ENCODE measurements around the gene FAM184A. TPM values are rescaled to one million over a fixed set of nuclear protein-coding genes. Genes with fewer than 3 reads are reported as not detected.

The FAM184A gene
- total RNA-seq, 4 donors from 2014 or later = 0.30 to 3.8 (median 1.1) TPM

GRCh38 chr6:119065955-119066354, 12.5 kb downstream of the FAM184A start:
- intact Hi-C loops (cut with DNase I) = no loop called here
- no peak for DNase-seq
- H3K9me3 ChIP-seq = no peaks in the 10 kb centered on the region
- no peak overlapping the region for H3K27ac ChIP-seq
- TF ChIP-seq POLR2A (IDR thresholded peaks at IDR 0.05) (no peak), CTCF (IDR thresholded peaks at IDR 0.05) (no peak)
- no peaks in the 10 kb centered on the region for H3K36me3 ChIP-seq
- H3K4me3 ChIP-seq = no peak overlapping the region
- H3K27me3 ChIP-seq = no peaks in the 10 kb centered on the region
- no peaks in the 10 kb centered on the region for H3K4me1 ChIP-seq
- 63 to 100% methylated on average over 2 of the region's 2 CpGs for WGBS, 2 donors

- H3K27ac ChIP-seq = no peak overlapping the region
- H3K9me3 ChIP-seq = no peaks in the 10 kb centered on the region
- TF ChIP-seq POLR2A (IDR thresholded peaks at IDR 0.05) (no peak), CTCF (IDR thresholded peaks at IDR 0.05) (no peak)
- H3K4me1 ChIP-seq = peaks cover 0 to under 1% (median 0%) of the 10 kb centered on the region in 3 donors
- H3K27me3 ChIP-seq = no peaks in the 10 kb centered on the region
- no peaks in the 10 kb centered on the region for H3K36me3 ChIP-seq
- 69 to 76% methylated on average over 5 of the region's 5 CpGs for WGBS, 2 donors
- intact Hi-C loops (cut with DNase I) = no loop called here
- H3K4me3 ChIP-seq = no peak overlapping the region
- DNase-seq = no peak
Measured at GRCh38 chr6:119065382-119065781, 13.1 kb downstream of the FAM184A start.

- Histone ChIP-seq H3K27ac (no peak overlapping the region), H3K4me3 (no peak overlapping the region), H3K27me3 (no peaks in the 10 kb centered on the region), H3K4me1 (peaks cover 0 to 5% (median 0%) of the 10 kb centered on the region in 3 donors), H3K36me3 (no peaks in the 10 kb centered on the region), H3K9me3 (no peaks in the 10 kb centered on the region)
- DNase-seq = no peak
- WGBS, 2 donors = 85 to 89% methylated on average over 5 of the region's 5 CpGs
- TF ChIP-seq POLR2A (IDR thresholded peaks at IDR 0.05) (no peak), CTCF (IDR thresholded peaks at IDR 0.05) (no peak)
- intact Hi-C loops (cut with DNase I) = no loop called here
Measured at GRCh38 chr6:119063491-119063890, 15.0 kb downstream of the FAM184A start.

GRCh38 chr6:119061215-119061614, 17.2 kb downstream of the FAM184A start:
- WGBS, 2 donors = 93 to 95% methylated on average over 3 of the region's 3 CpGs
- no peak overlapping the region for H3K27ac ChIP-seq
- no peaks in the 10 kb centered on the region for H3K36me3 ChIP-seq
- no peaks in the 10 kb centered on the region for H3K27me3 ChIP-seq
- DNase-seq = no peak
- intact Hi-C loops (cut with DNase I) = no loop called here
- no peaks in the 10 kb centered on the region for H3K9me3 ChIP-seq
- no peak overlapping the region for H3K4me3 ChIP-seq
- peaks cover 0 to 5% (median 0%) of the 10 kb centered on the region in 3 donors for H3K4me1 ChIP-seq
- TF ChIP-seq CTCF (IDR thresholded peaks at IDR 0.05) = no peak
- TF ChIP-seq POLR2A (IDR thresholded peaks at IDR 0.05) = no peak

GRCh38 chr6:119060255-119060907, 18.1 kb downstream of the FAM184A start:
- intact Hi-C loops (cut with DNase I) = no loop called here
- Histone ChIP-seq H3K27me3 (no peaks in the 10 kb centered on the region), H3K36me3 (no peaks in the 10 kb centered on the region), H3K9me3 (no peaks in the 10 kb centered on the region), H3K27ac (no peak overlapping the region), H3K4me1 (peaks cover 0 to 5% (median 0%) of the 10 kb centered on the region in 3 donors), H3K4me3 (no peak overlapping the region)
- TF ChIP-seq POLR2A (IDR thresholded peaks at IDR 0.05) = no peak
- no peak for TF ChIP-seq CTCF (IDR thresholded peaks at IDR 0.05)
- 73 to 79% methylated on average over 4 of the region's 4 CpGs for WGBS, 2 donors
- DNase-seq = no peak

Measured in esophagus squamous epithelium (tissue), 5 donors.